Activated CD8-positive, alpha-beta memory T cell treated with anti-CD3 and anti-CD28 coated beads, Interleukin-2, amount 50 U/mL, for 1 hour (primary cell): Measurements from ENCODE around the gene CDKN2AIPNL.
"Not testable (repeated sequence)": the region's sequence is repeated elsewhere in the genome, so short reads cannot be mapped to it uniquely, and the experiment has no call there.

ENCODE experiments used
- DNase-seq: peaks from one replicate; pipeline ENCODE4 v3.0.0-alpha.2; 2020; ENCODE audit errors: extremely low read depth

CDKN2AIPNL gene

GRCh38 chr5:134437847-134438581, 26.3 kb upstream of the CDKN2AIPNL start:
- no peak for DNase-seq

- DNase-seq: no peak
These were observed 25.7 kb upstream of the CDKN2AIPNL start for GRCh38 chr5:134437340-134437846.

- peak; percentile 20 for DNase-seq
These were observed 25.1 kb upstream of the CDKN2AIPNL start for GRCh38 chr5:134436523-134437339.

GRCh38 chr5:134435560-134435959, 23.9 kb upstream of the CDKN2AIPNL start:
- DNase-seq: no peak

GRCh38 chr5:134432677-134433359, 21.1 kb upstream of the CDKN2AIPNL start:
- no peak for DNase-seq

- no peak for DNase-seq
These were observed 20.5 kb upstream of the CDKN2AIPNL start for GRCh38 chr5:134432174-134432573.

GRCh38 chr5:134430001-134430569, 18.4 kb upstream of the CDKN2AIPNL start:
- DNase-seq: no peak

- no peak for DNase-seq
These were observed 15.9 kb upstream of the CDKN2AIPNL start for GRCh38 chr5:134427540-134428041.

- no peak for DNase-seq
These were observed 14.7 kb upstream of the CDKN2AIPNL start for GRCh38 chr5:134426361-134426760.

GRCh38 chr5:134423376-134423775, 11.7 kb upstream of the CDKN2AIPNL start:
- no peak for DNase-seq

GRCh38 chr5:134422791-134423365, 11.2 kb upstream of the CDKN2AIPNL start:
- no peak for DNase-seq

- not testable (repeated sequence) for DNase-seq
These were observed 9.4 kb upstream of the CDKN2AIPNL start for GRCh38 chr5:134421038-134421437.

- no peak for DNase-seq
These were observed 8.7 kb upstream of the CDKN2AIPNL start for GRCh38 chr5:134420343-134420742.

GRCh38 chr5:134418958-134419357, 7.3 kb upstream of the CDKN2AIPNL start:
- DNase-seq: no peak

GRCh38 chr5:134417707-134418106, 6.0 kb upstream of the CDKN2AIPNL start:
- DNase-seq: no peak

- no peak for DNase-seq
These were observed 1.4 kb upstream of the CDKN2AIPNL start for GRCh38 chr5:134413046-134413445.

GRCh38 chr5:134411228-134411545, 494 bp downstream of the CDKN2AIPNL start:
- no peak for DNase-seq

GRCh38 chr5:134410822-134411221, 859 bp downstream of the CDKN2AIPNL start:
- no peak for DNase-seq

- no peak for DNase-seq
These were observed 2.4 kb downstream of the CDKN2AIPNL start for GRCh38 chr5:134409321-134409720.

GRCh38 chr5:134406390-134406789, 5.3 kb downstream of the CDKN2AIPNL start:
- no peak for DNase-seq

- no peak for DNase-seq
These were observed 7.7 kb downstream of the CDKN2AIPNL start for GRCh38 chr5:134403951-134404350.
